Naive thymus-derived CD8-positive, alpha-beta T cell (primary cell): ENCODE measurements around the gene RPS19. TPM values are rescaled to one million over a fixed set of nuclear protein-coding genes. Genes with fewer than 3 reads are reported as not detected.
A peak's percentile ranks its signal among the peaks of the same experiment; 100 is the strongest.

Experiments used
- ATAC-seq, 2 donors: fragments of 150-1000 bp; cut with Tn5 transposase in 1 of 2; sonication (Bioruptor Pico), chemical (Tn5 transposase) in 1 of 2; 1 replicate in 1 of 2; 2 replicates in 1 of 2; pipeline ENCODE4 v1.10.0; 2021; ENCODE audit warnings: mild to moderate bottlenecking in 2 of 2, moderate library complexity in 2 of 2
- POLR2A ChIA-PET: fragments of 350-600 bp; sonication (Branson Sonifier 250); formaldehyde crosslinking; loops from one replicate; lab custom pipeline; 2021; ENCODE audit warnings: antibody characterized with exemption; lab: Charles Lee
- DNase-seq, 10 donors: peaks; one replicate each; pipeline versions ENCODE4 v3.0.0 to v3.0.0-alpha.2; 2020 to 2022
- H3K27ac Mint-ChIP-seq, 10 donors: one replicate each; pipeline ENCODE4 v1.8.0; 2020 to 2022; ENCODE audit warnings: mild to moderate bottlenecking in 10 of 10, mixed read lengths in 10 of 10, moderate library complexity in 4 of 10, inconsistent platforms in 1 of 10
- H3K27me3 Mint-ChIP-seq, 5 donors: one replicate each; pipeline ENCODE4 v1.8.0; 2021 to 2022; ENCODE audit warnings: mixed read lengths in 5 of 5
- H3K36me3 Mint-ChIP-seq, 3 donors: one replicate each; pipeline ENCODE4 v1.8.0; 2020 to 2022; ENCODE audit warnings: mixed read lengths in 3 of 3, mild to moderate bottlenecking in 2 of 3, inconsistent platforms in 1 of 3
- H3K4me1 Mint-ChIP-seq, 4 donors: one replicate each; pipeline ENCODE4 v1.8.0; 2021 to 2022; ENCODE audit warnings: mixed read lengths in 4 of 4
- H3K4me3 Mint-ChIP-seq, 10 donors: one replicate each; pipeline ENCODE4 v1.8.0; 2020 to 2022; ENCODE audit warnings: mild to moderate bottlenecking in 10 of 10, mixed read lengths in 10 of 10, moderate library complexity in 6 of 10, inconsistent platforms in 1 of 10
- H3K9me3 Mint-ChIP-seq, 9 donors: one replicate each; pipeline ENCODE4 v1.8.0; 2020 to 2022; ENCODE audit warnings: mixed read lengths in 9 of 9, mild to moderate bottlenecking in 3 of 9, inconsistent platforms in 1 of 9, moderate library complexity in 1 of 9
- microRNA-seq: library from miRNA; unstranded; fragments of <30 nt; microRNA quantifications from one replicate; pipeline ENCODE4 v1.2.0, GENCODE V29; 2022; ENCODE audit warnings: borderline microRNAs expressed
- polyA plus RNA-seq, 3 donors: library from polyadenylated mRNA; unstranded; fragments of 300-500 nt; fragmentation: Illumina TruSeq; gene quantifications; one replicate each; pipeline ENCODE4 v1.2.3, GENCODE V29; 2021
- total RNA-seq, 8 experiments: library from RNA in 2 of 8; stranded (reverse) in 2 of 8; gene quantifications; one replicate each; pipeline ENCODE4 v1.2.3 and lab custom pipeline; 2021 to 2026

Gene RPS19
- total and polyA plus RNA-seq, 5 experiments from 2014 or later: 3,479 to 8,825 (median 6,905) TPM

- H3K4me3 Mint-ChIP-seq: peak overlapping the region; percentile 17 to 78 (median 46)
- peaks cover 0 to 2% (median 0%) of the 10 kb centered on the region in 3 donors for H3K36me3 Mint-ChIP-seq
- DNase-seq (no peak), ATAC-seq (peak; percentile 12 to 36)
- peaks cover 18 to 23% (median 22%) of the 10 kb centered on the region in 4 donors for H3K4me1 Mint-ChIP-seq
- no peaks in the 10 kb centered on the region for H3K9me3 Mint-ChIP-seq
- POLR2A ChIA-PET: interaction anchor here (0.6 to 2.1 kb wide), 11 partner anchors 8 to 62 kb away, joined by 3 to 7 read pairs (median 5); partner anchors contain the start of gene RPS19
- peak overlapping the region in 7 of 10 donors; percentile 54 to 88 (median 69) for H3K27ac Mint-ChIP-seq
- H3K27me3 Mint-ChIP-seq: peaks cover 0 to 14% (median 6%) of the 10 kb centered on the region in 5 donors
Measured at GRCh38 chr19:41921577-41922576, 61.8 kb downstream of the RPS19 start.

Small RNA genes lying within 50 kb of the gene (microRNA-seq; reads per million reads assigned to microRNA genes)
- gene MIR6797: not detected

Other genes starting within 250 kb of the RPS19 start
- not detected for gene CEACAM4, start 233.2 kb upstream of the RPS19 start, total RNA-seq
- gene CEACAM4, start 233.2 kb upstream of the RPS19 start, polyA plus RNA-seq: not detected
- not detected for gene CEACAM7, start 172.0 kb upstream of the RPS19 start, total RNA-seq
- gene CEACAM7, start 172.0 kb upstream of the RPS19 start, polyA plus RNA-seq: not detected
- not detected for gene CEACAM5, start 151.6 kb upstream of the RPS19 start, total RNA-seq
- gene CEACAM5, start 151.6 kb upstream of the RPS19 start, polyA plus RNA-seq: not detected
- gene CEACAM6, start 104.7 kb upstream of the RPS19 start, total RNA-seq: not detected
- not detected for gene CEACAM6, start 104.7 kb upstream of the RPS19 start, polyA plus RNA-seq
- not detected for gene CEACAM3, start 63.7 kb upstream of the RPS19 start, total RNA-seq
- not detected for gene CEACAM3, start 63.7 kb upstream of the RPS19 start, polyA plus RNA-seq
- not detected for gene LYPD4, start 15.6 kb upstream of the RPS19 start, total RNA-seq
- gene LYPD4, start 15.6 kb upstream of the RPS19 start, polyA plus RNA-seq: not detected
- not detected for gene DMRTC2, start 15.2 kb upstream of the RPS19 start, total RNA-seq
- gene DMRTC2, start 15.2 kb upstream of the RPS19 start, polyA plus RNA-seq: not detected
- gene CD79A, start 17.0 kb downstream of the RPS19 start, total RNA-seq: 10 to 100 TPM; 48.6 to 51.0 TPM
- gene CD79A, start 17.0 kb downstream of the RPS19 start, polyA plus RNA-seq: 10 to 100 TPM; 54.9 to 88.2 (median 85.1) TPM
- 1,000 to 10,000 TPM; 1,211 to 1,239 TPM for gene ARHGEF1, start 22.9 kb downstream of the RPS19 start, total RNA-seq
- gene ARHGEF1, start 22.9 kb downstream of the RPS19 start, polyA plus RNA-seq: 100 to 1,000 TPM; 161 to 346 (median 211) TPM
- 1 to 10 TPM; 7.5 to 8.1 TPM for gene ERFL, start 68.2 kb downstream of the RPS19 start, total RNA-seq
- gene ERFL, start 68.2 kb downstream of the RPS19 start, polyA plus RNA-seq: not detected
- 10 to 100 TPM; 87.6 to 90.3 TPM for gene RABAC1, start 99.1 kb downstream of the RPS19 start, total RNA-seq
- gene RABAC1, start 99.1 kb downstream of the RPS19 start, polyA plus RNA-seq: 100 to 1,000 TPM; 201 to 288 (median 231) TPM
- 1 to 10 TPM; 3.4 to 6.2 TPM for gene ATP1A3, start 134.0 kb downstream of the RPS19 start, total RNA-seq
- 1 to 10 TPM; 2.8 to 4.9 (median 2.8) TPM for gene ATP1A3, start 134.0 kb downstream of the RPS19 start, polyA plus RNA-seq
- gene GRIK5, start 210.0 kb downstream of the RPS19 start, total RNA-seq: under 1 TPM; 0.25 to 0.34 TPM
- not detected for gene GRIK5, start 210.0 kb downstream of the RPS19 start, polyA plus RNA-seq
- 10 to 100 TPM; 18.3 to 20.8 TPM for gene ZNF574, start 215.9 kb downstream of the RPS19 start, total RNA-seq
- gene ZNF574, start 215.9 kb downstream of the RPS19 start, polyA plus RNA-seq: 10 to 100 TPM in 1 of 3 donors, 1 to 10 TPM in 2; 7.8 to 21.5 (median 8.0) TPM